Stimulated activated CD4-positive, alpha-beta T cell treated with anti-CD3 and anti-CD28 coated beads, Interleukin-2, amount 100 ng/mL, for 4 hours (primary cell): ENCODE data around the gene SPOCK1.

Experiments
- DNase-seq: peaks from one replicate; pipeline ENCODE4 v3.0.0-alpha.2; 2020; ENCODE audit warnings: low read depth

The SPOCK1 gene

DNA sequence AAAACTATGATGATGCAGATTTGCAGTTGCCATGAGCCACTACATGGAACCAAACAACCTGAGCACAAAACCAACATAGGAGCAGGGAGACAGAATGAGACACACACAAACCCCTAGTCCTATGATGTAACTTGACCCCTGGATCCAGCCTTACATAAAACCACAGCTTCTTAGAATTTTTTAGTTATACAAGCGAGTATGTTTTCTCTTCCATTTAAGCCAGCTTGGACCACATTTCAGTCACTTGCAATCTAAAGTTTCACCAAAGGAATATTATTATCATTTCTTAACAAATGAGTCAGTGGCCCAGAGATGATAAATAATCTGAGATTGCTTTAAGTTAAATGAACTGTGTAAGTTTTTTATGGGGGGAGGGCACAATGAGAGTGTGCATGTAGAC, 6.8 kb downstream of the SPOCK1 start:
- DNase-seq, result no peak

DNA sequence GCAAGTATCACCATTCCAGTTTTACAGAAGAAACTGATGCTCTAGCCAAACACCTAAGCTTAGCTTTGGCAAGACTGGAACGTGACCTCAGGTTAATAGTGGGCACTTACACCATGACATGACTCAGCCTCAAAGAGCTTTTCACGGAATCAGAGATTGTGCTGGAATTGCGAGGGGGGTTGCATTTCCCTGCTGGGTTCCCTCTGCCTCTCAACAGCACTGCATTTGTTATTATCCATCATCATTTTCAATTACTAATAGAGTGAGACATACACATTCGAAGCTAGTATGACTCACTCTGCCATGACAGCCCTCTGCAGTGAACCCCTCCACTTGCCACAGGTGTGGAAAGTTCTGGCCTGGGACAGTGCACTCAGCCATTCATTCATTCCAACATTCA, 8.0 kb downstream of the SPOCK1 start:
- no peak for DNase-seq

DNA sequence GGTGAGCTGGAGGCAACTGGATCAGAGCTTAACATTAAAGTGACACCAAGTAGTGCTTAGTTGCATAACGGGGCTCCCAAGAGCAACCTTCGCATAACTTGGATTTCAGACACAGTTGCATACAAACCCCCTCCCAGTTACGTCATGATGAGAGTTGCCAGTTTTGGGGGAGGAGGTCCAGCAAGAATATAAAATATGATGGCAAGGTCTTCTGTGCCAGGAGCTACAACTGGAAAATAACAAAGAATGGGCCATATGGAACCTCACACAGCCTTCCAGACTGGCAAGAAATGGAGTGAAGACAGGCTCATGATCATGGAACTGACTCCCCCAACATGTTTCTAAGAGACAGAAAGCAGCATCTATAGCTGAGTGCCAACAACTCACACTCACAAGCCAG, 8.5 kb downstream of the SPOCK1 start:
- DNase-seq, result no peak

DNA sequence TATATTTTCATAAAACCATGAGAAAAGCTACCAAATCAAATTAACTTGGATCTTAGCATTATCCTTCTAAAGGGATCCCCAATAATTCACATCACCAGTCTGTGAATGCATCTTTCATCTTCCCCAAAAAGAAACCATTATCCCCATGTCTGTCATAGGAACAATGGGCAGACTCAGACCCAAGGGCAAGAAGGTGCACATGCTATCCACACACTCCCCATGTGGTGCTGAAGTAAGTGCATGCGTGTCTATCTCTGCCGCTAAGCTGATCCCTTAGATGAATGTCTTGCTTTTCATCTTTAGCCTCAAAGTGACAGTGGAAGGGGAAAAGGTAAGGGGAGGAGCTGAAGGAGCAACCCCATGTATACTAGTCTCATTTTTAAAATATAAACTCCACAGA, 10.2 kb downstream of the SPOCK1 start:
- no peak for DNase-seq

DNA sequence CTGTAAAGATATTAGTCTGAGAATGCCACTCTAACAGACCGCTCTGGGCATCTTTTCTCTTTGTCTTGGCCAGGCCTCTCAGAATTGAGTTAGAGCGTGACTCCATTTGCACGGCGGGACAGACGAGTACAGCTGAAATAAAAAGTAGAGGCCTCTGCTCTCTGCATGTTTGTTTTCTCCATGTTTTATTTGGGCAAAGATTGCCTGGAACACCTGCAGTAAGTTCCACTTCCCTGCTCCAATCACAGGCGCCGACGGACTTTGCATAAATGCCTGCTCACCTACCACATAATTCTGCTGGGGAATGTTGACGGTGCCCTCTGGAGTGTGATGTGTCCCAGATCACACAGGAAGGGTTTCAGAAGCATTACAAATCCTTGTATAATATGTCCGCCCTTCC, 10.6 kb downstream of the SPOCK1 start:
- DNase-seq, result no peak

DNA sequence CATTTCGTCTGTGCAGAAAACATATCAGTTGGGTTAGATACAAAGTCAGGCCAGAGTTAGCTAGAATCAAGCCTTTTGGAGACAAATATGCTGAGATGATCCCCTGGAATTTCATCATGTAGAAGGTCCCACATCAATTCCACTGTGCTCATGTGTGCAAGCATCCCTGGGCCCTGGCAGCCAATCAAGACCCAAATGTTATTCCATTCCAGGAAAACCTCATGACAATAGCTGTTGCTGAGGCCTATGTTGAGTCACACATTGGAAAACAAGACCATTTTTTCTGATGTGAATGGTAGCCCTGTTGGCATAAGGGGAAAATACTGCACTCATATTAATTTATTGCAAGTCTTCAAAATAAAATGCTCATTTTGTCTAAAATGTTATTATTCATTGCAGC, 11.5 kb downstream of the SPOCK1 start:
- DNase-seq, result no peak

DNA sequence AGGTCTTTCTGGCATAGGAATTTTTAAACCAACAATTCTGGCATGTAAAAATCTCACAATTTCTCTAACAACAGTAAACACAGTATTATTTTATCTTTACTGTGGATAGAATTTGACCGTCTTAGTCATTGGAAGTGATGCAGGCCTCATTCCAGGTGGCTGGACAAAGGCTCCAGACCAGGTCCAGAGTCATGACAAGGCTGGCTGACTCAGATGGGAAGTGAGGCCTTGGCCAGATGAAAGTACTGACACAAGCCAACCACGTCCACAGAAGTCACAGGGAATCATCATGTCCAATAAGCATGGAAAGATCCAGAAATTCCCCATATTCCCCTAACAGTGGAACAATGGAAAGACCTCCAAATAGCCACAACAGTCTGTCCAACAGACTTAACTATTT, 12.4 kb downstream of the SPOCK1 start:
- DNase-seq, result no peak

DNA sequence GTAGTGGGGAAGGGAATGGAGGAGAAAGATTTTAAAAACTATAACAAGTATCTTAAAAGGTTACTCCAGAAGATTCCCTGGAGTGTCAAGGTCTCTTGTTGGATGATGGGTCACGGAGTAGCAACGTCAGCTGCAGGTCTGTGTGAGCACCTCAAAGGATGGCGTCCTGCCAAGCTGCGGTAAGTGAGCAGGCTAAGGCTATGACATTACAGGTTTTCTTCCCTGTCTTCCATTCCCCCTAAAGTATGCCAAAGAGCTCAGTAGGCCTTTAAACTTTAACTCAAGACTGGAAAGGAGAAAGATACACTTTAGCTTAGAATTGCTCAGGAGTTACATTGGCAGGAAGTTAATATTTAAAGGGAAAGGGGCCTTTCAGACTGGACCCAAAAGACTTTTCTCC, 17.5 kb downstream of the SPOCK1 start:
- DNase-seq, result no peak

DNA sequence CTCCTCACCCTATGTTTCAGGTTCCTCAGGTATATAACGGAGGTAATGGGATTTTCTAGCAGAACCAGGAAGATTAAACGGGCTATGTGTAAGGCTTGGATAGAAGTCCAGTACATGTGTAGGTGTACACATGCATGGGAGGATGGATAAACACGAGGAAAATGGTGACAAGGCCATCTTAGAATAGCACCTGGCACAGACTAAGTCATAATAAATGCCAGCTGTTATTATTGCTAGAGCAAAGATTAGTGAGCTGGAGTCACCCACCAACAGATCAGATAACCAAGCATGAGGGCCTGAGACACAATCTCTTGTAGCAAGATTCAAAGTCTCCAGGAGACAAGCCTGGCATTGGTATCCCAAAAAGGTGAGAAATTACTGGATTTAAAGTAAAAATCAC, 21.1 kb downstream of the SPOCK1 start:
- DNase-seq, result no peak

DNA sequence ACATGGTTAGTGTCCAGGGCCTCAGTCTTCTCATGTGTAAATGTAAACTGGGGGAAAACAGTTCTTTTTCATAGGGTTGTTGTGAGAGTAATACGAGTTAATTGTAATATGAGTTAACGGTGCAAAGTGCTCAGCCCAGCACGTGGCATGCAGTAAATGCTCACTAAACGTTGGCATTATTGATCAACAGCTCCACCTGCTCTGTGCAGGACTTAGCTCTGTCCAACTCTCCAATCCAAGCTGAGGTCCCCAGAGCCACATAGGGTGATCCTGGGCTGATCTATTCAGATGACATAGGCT, 28.3 kb downstream of the SPOCK1 start:
- DNase-seq, result no peak

DNA sequence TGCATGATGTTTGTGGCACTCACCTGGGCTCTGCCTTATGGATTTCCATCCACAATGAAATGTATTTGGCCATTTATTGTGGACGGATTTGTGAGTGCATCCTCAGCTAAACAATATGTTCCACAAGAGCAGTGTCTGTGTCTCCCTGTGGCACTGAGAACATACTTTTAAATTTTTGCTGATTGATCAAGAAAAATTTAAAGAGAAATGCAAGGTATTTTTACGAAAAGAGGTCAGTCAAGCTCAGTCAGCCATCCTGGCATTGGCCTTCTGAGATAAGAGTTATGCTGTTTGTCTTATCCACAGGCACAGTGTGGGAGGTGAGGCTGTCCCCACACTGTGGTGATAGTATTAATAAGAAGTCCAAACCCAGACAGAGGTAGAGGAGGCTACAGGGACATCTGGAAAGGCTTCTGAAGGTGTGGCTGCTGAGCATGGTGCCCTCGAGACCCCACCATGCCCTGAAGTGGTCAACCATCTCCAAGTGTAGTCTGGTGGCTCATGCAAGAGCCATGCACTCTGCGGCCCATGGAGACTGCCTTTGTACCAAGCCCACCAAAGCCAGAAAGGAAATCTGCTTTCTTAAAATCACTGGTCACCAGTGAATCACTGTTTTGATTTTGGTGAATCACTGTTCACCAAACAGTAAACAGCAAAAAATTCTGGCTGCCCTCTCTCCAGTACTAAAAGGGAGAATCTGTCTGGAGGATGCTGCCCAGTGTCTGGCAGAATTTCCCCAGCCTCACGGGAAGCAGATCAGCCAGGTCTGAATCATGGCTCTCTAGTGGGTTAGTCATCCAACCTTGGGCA, 28.8 kb downstream of the SPOCK1 start:
- no peak for DNase-seq

DNA sequence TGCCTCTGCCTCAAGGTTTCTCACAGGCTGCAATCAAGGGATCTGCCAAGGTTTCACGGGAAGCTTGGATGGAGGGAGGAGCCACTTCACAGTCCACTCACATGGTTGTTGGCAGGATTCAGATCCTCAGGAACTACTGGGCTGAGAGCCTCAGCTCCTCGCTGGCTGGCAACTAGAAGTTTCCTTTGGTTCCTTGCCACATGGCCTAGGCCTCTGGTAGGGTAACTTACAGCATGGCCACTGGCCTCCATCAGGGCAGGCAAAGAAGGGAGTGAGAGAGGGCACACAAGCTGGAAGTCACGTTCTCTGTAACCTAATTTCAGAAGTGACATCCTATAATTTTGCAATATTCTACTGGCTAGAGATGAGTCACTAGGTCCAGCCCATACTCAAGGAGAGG, 32.2 kb downstream of the SPOCK1 start:
- DNase-seq, result no peak

DNA sequence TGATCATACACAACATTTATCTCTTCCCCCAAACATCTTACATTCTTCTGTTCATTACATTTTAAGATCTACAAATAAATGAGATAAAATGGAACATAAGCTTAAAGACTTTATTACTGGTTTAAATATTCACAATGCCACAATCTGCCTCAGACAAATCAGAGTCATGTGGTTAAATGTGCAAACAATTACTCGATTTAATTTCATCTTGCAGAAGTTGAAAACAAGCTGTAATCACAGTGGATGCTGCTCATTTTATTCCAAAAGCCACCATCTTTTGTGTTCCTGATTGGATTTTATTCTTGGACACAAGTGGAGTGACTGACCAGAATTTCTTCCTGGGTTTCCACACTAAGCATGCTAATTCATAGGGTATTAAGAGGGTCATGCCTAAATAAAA, 33.2 kb downstream of the SPOCK1 start:
- no peak for DNase-seq

DNA sequence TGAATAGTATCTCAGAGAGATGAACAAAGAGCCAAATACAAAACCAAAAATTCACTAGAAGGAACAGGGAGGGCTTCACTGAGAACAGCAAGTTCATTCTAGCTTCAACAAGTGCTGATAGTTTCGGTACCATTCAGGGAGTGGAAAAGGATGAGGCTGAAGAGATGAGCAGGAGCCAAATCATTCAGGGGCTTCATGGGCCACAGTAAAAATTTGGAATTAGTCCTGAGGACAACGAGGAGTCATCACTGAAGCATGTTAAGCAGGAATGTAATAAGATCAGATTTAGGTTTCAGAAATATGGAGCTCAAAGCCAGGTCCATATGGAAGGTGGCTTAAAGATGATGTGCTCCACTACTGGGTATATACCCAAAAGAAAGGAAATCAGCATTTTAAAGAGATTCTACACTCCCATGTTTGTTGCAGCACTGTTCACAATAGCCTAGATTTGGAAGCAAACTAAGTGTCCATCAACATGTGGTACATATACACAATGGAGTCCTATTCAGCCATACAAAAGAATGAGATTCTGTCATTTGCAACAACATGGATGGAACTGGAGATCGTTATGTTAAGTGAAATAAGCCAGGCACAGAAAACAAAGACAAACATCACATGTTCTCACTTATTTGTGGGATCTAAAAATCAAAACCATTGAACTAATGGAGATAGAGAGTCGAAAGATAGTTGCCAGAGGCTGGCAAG, 36.2 kb downstream of the SPOCK1 start:
- DNase-seq, result no peak

DNA sequence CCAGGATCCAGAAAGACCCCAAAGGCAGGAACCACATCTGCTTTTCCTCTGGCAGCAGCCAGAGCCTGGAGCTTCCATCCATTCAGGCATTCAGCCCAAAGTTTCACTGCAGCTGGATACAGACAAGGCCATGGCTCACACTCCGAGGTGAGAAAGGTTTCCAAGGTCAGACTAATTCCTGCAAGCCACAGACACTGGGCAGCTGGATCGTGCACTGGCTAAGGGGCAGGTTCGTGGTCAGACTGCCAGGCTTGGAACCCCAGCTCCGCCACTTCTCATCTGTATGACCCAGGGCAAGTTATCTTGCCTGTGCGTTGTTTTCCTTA, 36.9 kb downstream of the SPOCK1 start:
- DNase-seq, result no peak

DNA sequence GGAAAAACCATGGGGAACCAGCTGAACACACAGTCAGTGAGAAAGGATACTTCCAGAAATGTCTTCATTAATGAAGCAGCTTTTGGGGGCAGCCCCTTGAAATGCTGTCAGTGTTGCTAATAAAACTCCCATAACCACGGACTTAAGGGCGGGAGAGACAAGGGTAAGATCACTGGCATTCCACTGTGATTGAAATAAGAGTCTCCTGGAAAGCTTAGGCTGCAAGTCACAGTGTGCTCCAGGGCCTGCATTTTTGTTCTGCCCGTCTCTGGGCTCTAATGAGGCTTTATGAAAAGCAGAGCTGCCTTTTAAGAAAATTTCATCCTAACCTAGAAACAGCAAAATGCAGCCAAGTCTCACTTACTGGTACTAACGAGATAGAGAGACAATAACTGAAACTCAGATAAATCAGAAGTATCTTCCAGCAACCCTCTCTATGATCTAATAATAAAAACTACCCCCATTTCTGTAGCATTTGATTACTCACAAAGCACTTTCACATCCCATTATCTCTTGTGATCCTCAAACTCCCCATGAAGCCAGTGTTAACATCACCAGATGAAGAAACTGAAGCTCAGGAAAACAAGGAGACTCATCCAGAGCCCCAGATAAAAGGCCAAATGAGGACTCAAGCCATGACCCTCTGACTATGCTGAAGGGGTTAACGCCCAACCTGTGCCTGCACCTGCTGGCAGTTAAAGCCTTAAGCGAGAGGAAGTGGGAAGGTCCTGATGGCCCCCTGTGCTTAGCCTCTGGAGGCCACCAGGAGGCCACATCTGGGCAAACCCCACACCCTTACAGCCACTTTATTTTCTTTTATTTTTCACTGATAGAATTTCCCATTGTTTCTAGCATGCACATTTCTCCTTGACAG, 37.5 kb downstream of the SPOCK1 start:
- DNase-seq, result no peak

DNA sequence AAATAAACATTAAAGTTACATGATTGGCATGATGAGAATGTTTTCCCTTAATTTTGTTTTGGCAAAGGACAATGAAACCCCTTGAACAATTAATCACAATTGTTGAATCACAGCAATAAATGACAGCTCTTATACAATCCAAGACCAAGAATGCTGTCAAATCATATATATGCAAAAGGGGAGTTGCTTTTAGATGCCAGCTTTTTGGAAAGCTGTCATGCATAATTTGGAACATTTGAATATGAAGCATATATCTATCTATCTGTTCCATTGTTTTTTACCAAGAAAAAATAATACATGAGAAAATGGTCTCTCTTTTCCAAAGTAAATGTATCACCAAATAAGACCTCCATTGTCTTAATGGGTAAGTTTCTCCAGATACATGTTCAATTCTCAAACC, 44.5 kb downstream of the SPOCK1 start:
- no peak for DNase-seq

DNA sequence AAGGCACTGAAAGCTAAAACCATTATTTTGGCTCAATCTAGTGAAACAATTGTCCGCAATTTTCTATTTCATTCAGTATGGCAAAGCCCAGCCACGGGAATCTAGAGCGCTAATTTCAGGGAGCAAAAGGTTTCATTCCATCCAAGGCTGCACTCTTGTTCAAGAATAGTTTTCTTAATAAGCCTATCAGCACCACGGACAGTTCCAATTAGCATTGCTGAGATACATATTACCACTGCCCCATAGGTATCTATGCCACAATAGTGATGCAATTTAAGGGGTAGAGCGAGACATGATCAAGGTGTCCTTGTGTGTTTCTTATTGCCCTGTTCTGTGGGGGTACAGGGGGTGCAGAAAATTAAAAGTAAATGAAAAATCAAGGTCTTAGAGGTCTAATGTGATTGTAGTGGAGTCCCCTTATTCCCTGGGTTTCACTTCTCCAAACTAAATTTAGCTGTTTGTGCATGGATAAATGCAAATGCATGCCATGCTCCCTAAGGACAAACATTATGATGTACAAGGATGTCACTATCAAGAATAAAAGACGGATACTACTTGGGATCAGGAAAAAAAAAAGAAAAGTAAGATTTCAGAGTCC, 45.5 kb downstream of the SPOCK1 start:
- DNase-seq, result no peak

DNA sequence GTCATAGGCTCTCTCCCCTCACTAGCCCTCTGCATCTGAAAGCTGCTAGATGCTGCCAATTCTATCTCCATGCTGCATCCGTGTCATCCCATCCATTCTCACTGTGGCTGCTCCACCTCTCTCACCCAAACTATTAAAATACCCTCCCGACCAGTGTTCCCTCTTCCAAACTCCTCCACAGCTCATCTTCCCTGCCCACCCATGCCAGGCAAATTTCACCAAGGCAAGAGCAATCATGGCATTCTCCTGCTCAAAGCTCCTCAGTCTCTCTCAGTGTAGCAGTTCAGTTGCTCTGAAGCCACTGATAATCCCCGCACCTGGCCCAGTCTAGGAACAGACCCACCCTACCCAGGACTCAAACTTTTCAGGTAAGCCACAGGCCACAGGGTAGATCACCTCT, 48.4 kb downstream of the SPOCK1 start:
- DNase-seq, result no peak

DNA sequence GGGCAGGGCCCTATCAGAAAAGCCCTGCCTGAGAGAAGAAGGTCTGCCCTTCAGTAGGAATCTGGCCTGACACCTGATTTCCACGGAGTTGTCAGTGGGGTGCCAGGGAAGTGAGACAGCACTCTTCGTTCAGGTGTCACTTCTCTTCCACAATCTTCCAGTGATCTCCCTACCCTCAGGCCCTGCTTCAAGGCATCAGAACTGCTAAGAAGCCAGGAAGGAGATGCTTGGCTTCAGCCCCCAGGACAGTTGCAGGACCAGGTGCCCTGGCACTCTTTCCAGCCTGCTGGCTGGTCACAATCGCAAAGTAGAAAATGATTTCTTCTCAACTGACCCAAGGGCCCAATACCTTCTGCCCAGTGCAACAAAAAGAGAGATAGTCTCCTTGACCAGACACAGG, 50.3 kb downstream of the SPOCK1 start:
- no peak for DNase-seq

DNA sequence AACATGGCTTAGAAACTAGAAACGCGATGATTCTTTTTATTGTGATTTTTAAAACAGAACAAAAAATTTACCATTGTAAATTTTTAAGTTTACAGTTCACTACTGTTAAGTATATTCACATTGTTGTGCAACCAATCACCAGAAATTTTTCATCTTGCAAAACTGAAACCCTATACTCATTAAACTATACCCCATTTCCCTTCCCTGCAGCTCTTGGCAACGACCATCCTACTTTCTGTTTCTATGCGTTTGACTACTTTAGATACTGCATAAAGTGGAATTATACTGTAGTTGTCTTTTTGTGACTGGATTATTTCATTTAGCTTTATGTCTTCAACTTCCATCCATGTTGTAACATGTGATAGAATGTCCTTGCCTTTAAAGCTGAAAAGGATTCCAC, 52.5 kb downstream of the SPOCK1 start:
- DNase-seq, result no peak

DNA sequence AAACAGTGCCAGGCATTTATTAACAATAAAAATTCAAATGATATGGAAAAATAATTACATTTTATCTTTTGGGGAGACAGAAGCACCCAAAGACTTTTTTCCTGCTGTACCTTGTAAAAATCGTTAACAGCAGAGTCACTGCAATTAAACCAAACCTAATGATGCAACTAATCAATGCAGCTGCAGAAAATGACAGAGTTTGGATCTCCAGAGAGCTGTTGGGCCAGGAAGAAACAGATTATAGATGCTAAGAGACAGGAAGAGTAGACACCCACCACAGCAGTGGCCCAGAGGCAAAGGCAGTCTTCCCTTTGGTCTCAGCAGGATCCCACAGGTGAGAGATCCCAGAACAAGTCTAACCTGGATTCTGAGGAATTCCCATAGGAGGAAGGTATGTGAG, 53.0 kb downstream of the SPOCK1 start:
- no peak for DNase-seq

DNA sequence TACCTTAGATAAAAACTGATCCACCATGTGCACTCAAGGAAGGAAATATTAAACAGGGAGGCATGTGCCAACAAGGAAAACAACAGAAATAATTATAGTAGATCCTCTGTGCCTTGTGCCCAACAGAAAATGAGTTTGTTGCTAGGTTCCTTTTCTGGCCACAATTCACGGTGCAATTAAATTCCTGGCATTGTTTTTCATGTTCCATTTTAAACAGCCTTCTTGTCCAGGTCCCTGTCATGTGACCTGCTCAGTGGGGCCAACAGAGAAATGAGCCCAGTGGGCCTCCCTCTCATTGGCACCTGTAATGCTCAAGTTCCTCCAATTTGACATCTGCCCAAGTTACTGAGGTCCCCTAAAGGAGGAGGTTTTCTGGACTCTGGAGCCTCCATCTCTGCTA, 56.5 kb downstream of the SPOCK1 start:
- DNase-seq, result no peak
